SK-N-DZ (cell line): ENCODE measurements around the gene PLXNA4.

ENCODE experiments used
- DNase-seq: peaks from one replicate; pipeline ENCODE4 v3.0.0-alpha.2; 2015; ENCODE audit warnings: low spot score

The PLXNA4 gene

GRCh38 chr7:132480534-132480933, 95.7 kb downstream of the PLXNA4 start:
- no peak for DNase-seq

- DNase-seq: peak; percentile 83
Measured at GRCh38 chr7:132476541-132476940, 99.7 kb downstream of the PLXNA4 start.

- DNase-seq: peak; percentile 96
Measured at GRCh38 chr7:132475669-132476116, 100.6 kb downstream of the PLXNA4 start.

- DNase-seq: peak; percentile 45
Measured at GRCh38 chr7:132475037-132475668, 101.1 kb downstream of the PLXNA4 start.

GRCh38 chr7:132472463-132473120, 103.7 kb downstream of the PLXNA4 start:
- peak; percentile 53 for DNase-seq

GRCh38 chr7:132471515-132471914, 104.8 kb downstream of the PLXNA4 start:
- no peak for DNase-seq

GRCh38 chr7:132469681-132470080, 106.6 kb downstream of the PLXNA4 start:
- DNase-seq: no peak

- no peak for DNase-seq
Measured at GRCh38 chr7:132469264-132469663, 107.0 kb downstream of the PLXNA4 start.

- no peak for DNase-seq
Measured at GRCh38 chr7:132466367-132466766, 109.9 kb downstream of the PLXNA4 start.

GRCh38 chr7:132465516-132465915, 110.8 kb downstream of the PLXNA4 start:
- DNase-seq: no peak

- DNase-seq: no peak
Measured at GRCh38 chr7:132464740-132465139, 111.5 kb downstream of the PLXNA4 start.

- DNase-seq: no peak
Measured at GRCh38 chr7:132463922-132464321, 112.3 kb downstream of the PLXNA4 start.

- no peak for DNase-seq
Measured at GRCh38 chr7:132462478-132462877, 113.8 kb downstream of the PLXNA4 start.

- no peak for DNase-seq
Measured at GRCh38 chr7:132461032-132461592, 115.2 kb downstream of the PLXNA4 start.

- DNase-seq: no peak
Measured at GRCh38 chr7:132458729-132459128, 117.5 kb downstream of the PLXNA4 start.

GRCh38 chr7:132457658-132458057, 118.6 kb downstream of the PLXNA4 start:
- DNase-seq: no peak

- DNase-seq: peak; percentile 96
Measured at GRCh38 chr7:132456418-132456817, 119.9 kb downstream of the PLXNA4 start.

- no peak for DNase-seq
Measured at GRCh38 chr7:132455378-132455777, 120.9 kb downstream of the PLXNA4 start.

GRCh38 chr7:132453826-132454225, 122.4 kb downstream of the PLXNA4 start:
- DNase-seq: no peak

- DNase-seq: no peak
Measured at GRCh38 chr7:132451161-132451560, 125.1 kb downstream of the PLXNA4 start.

- no peak for DNase-seq
Measured at GRCh38 chr7:132450696-132451095, 125.6 kb downstream of the PLXNA4 start.

GRCh38 chr7:132450188-132450587, 126.1 kb downstream of the PLXNA4 start:
- no peak for DNase-seq

- DNase-seq: no peak
Measured at GRCh38 chr7:132446666-132447278, 129.5 kb downstream of the PLXNA4 start.
